GM21381 (cell line): ENCODE data around the gene CFAP210.

Experiments
- ATAC-seq: cut with Tn5 transposase; IDR thresholded peaks from one replicate; pipeline ENCODE4 v1.9.1; 2021; ENCODE audit warnings: mild to moderate bottlenecking, moderate library complexity; ENCODE audit not compliant: unreplicated experiment

The CFAP210 gene

GRCh38 chr2:169694113-169694893, at the start of gene CFAP210, which contains the start of gene PHOSPHO2:
TSS of gene CFAP210 (minus strand) at chr2:169694405. CDS start at chr2:169694327, 78 bp downstream.
TSS of gene PHOSPHO2 (plus strand) at chr2:169694469. CDS start at chr2:169700972, 6,503 bp downstream.
- ATAC-seq: peak; percentile 99

- no peak for ATAC-seq
These were observed 49.3 kb upstream of the CFAP210 start for GRCh38 chr2:169743549-169743948.

GRCh38 chr2:169739351-169739750, 45.1 kb upstream of the CFAP210 start:
- ATAC-seq: no peak

- no peak for ATAC-seq
These were observed 44.5 kb upstream of the CFAP210 start for GRCh38 chr2:169738566-169739229.

- ATAC-seq: no peak
These were observed 42.7 kb upstream of the CFAP210 start for GRCh38 chr2:169736902-169737301.

GRCh38 chr2:169735623-169736022, 41.4 kb upstream of the CFAP210 start:
- no peak for ATAC-seq

GRCh38 chr2:169734169-169734847, 40.1 kb upstream of the CFAP210 start:
- peak; percentile 50 for ATAC-seq

- no peak for ATAC-seq
These were observed 38.6 kb upstream of the CFAP210 start for GRCh38 chr2:169732583-169733358.

- ATAC-seq: no peak
These were observed 37.9 kb upstream of the CFAP210 start for GRCh38 chr2:169732075-169732474.

- no peak for ATAC-seq
These were observed 35.0 kb upstream of the CFAP210 start for GRCh38 chr2:169729274-169729605.

- ATAC-seq: no peak
These were observed 32.9 kb upstream of the CFAP210 start for GRCh38 chr2:169727065-169727464.

- ATAC-seq: no peak
These were observed 26.8 kb upstream of the CFAP210 start for GRCh38 chr2:169721016-169721415.

- no peak for ATAC-seq
These were observed 24.8 kb upstream of the CFAP210 start for GRCh38 chr2:169718930-169719504.

GRCh38 chr2:169717691-169718063, 23.5 kb upstream of the CFAP210 start:
- ATAC-seq: no peak

- no peak for ATAC-seq
These were observed 22.9 kb upstream of the CFAP210 start for GRCh38 chr2:169716938-169717690.

- ATAC-seq: no peak
These were observed 22.2 kb upstream of the CFAP210 start for GRCh38 chr2:169716238-169716886.

- ATAC-seq: no peak
These were observed 21.4 kb upstream of the CFAP210 start for GRCh38 chr2:169715379-169716237.

GRCh38 chr2:169714699-169715098, 20.5 kb upstream of the CFAP210 start:
- no peak for ATAC-seq

GRCh38 chr2:169713331-169713730, 19.1 kb upstream of the CFAP210 start:
- no peak for ATAC-seq
